Heart right ventricle (tissue), 16 donors: ENCODE measurements around the gene KCTD19. TPM values are rescaled to one million over a fixed set of nuclear protein-coding genes. Genes with fewer than 3 reads are reported as not detected.

Experiments used
- ATAC-seq, 8 donors: fragments of 200-7000 bp; cut with Tn5 transposase; one replicate each; pipeline ENCODE4 v1.9.1; 2020; ENCODE audit warnings: mild to moderate bottlenecking in 8 of 8, moderate library complexity in 8 of 8, moderate number of reproducible peaks in 1 of 8
- DNase-seq, 2 donors: peaks; one replicate each; pipeline ENCODE4 v3.0.0-alpha.2; 2020
- H3K27ac ChIP-seq, 10 donors: fragments of 200-600 bp; sonication (generic) in 2 of 10; one replicate each; pipeline versions ENCODE4 v1.5.0 to v1.8.0; 2020 to 2022; ENCODE audit warnings: mild to moderate bottlenecking in 3 of 10
- H3K27me3 ChIP-seq, 7 donors: fragments of 200-600 bp; one replicate each; pipeline ENCODE4 v1.8.0; 2021 to 2022; ENCODE audit warnings: mild to moderate bottlenecking in 2 of 7
- H3K36me3 ChIP-seq, 9 donors: fragments of 200-600 bp; sonication (generic) in 1 of 9; one replicate each; pipeline versions ENCODE4 v1.5.0 to v1.8.0; 2020 to 2022; ENCODE audit warnings: mild to moderate bottlenecking in 2 of 9
- H3K4me1 ChIP-seq, 9 donors: fragments of 200-600 bp; sonication (generic) in 1 of 9; one replicate each; pipeline versions ENCODE4 v1.5.0 to v1.8.0; 2020 to 2022; ENCODE audit warnings: mild to moderate bottlenecking in 4 of 9
- H3K4me3 ChIP-seq, 10 donors: fragments of 200-600 bp; sonication (generic) in 2 of 10; one replicate each; pipeline versions ENCODE4 v1.5.0 to v1.8.0; 2020 to 2022; ENCODE audit warnings: mild to moderate bottlenecking in 7 of 10, moderate library complexity in 2 of 10
- H3K9me3 ChIP-seq, 11 donors: fragments of 200-600 bp in 10 of 11; sonication (generic) in 2 of 11; one replicate each; pipeline versions ENCODE4 v1.5.0 to v1.8.0; 2013 to 2022; ENCODE audit warnings: mild to moderate bottlenecking in 2 of 11, control low read depth in 1 of 11, moderate library complexity in 1 of 11
- CTCF ChIP-seq, 9 donors: fragments of 200-600 bp; sonication (generic) in 2 of 9; IDR thresholded peaks; one replicate each; pipeline versions ENCODE4 v1.5.0 to v1.8.0; 2021 to 2022; ENCODE audit warnings: antibody characterized with exemption in 9 of 9, mild to moderate bottlenecking in 5 of 9, moderate library complexity in 1 of 9
- WGBS, 2 donors: extraction: QIAGEN DNeasy Blood & Tissue Kit; methylation state at CpG; one replicate each; pipeline ENCODE4 v1.1.7; 2013; ENCODE audit warnings: inconsistent platforms in 1 of 2; 5-methylcytosine and 5-hydroxymethylcytosine counted together
- intact Hi-C, 10 donors: fragments of 100-400 bp; cut with DNase I; formaldehyde crosslinking; loops; one replicate each; pipeline versions ENCODE4 v1.11.1 to v1.14.2; 2022
- polyA plus RNA-seq, 2 donors: library from polyadenylated mRNA; stranded (reverse); fragments of 200-250 nt; gene quantifications; one replicate each; pipeline ENCODE4 v1.2.3, GENCODE V29; 2013
- total RNA-seq, 10 donors: library from RNA; stranded (reverse); fragmentation: NEBNext Ultra II Directional in 3 of 10; extraction: Animal tissue kit (Norgen Biotek cat#: 25700) in 3 of 10; gene quantifications; one replicate each; pipeline versions ENCODE4 v1.2.1 to v1.2.4, GENCODE V29; 2021 to 2023
- donor health status: Arrhythmogenic right ventricular cardiomyopathy.
- donor health status: ischemic (EF 13 %, LVEDD 7.1; RV severe dilation, severe dysfunction).
- donor health status: healthy with polysubstance abuse.
- donor health status: DM: no; HTN: yes; CAD: no.
- donor health status: DM: no; HTN: no; CAD: no.
- donor health status: ischemic (EF 25% LVEDD 6.9; RV normal size, moderate dysfunction).
- donor health status: ischemic (EF 25% LVEDD 5.7; RV mildly dilated, moderate dysfunction).
- donor health status: healthy.
- donor health status: DM: yes; HTN: yes; CAD: no.
- donor health status: Ischemic cardiomyopathy.
- donor health status: ischemic (EF 35%, LVEDD 5.7; RV mildly dilated, moderate dysfunction).
- donor health status: nonischemic (EF 11% LVEDD 7.7; RV severe dilation, severe dysfunction).
- donor health status: DM: yes; HTN: yes; CAD: no.
- donor health status: PGD.
- donor health status: ischemic (EF 29% LVEDD 5.4; RV normal size, mild dysfunction).
- donor health status: nonischemic (EF 23%, LVEDD 6.1; RV moderate dilation, normal function).

KCTD19 gene
- total and polyA plus RNA-seq, 12 donors, result 0.01 to 0.22 TPM; not detected in 10

DNA sequence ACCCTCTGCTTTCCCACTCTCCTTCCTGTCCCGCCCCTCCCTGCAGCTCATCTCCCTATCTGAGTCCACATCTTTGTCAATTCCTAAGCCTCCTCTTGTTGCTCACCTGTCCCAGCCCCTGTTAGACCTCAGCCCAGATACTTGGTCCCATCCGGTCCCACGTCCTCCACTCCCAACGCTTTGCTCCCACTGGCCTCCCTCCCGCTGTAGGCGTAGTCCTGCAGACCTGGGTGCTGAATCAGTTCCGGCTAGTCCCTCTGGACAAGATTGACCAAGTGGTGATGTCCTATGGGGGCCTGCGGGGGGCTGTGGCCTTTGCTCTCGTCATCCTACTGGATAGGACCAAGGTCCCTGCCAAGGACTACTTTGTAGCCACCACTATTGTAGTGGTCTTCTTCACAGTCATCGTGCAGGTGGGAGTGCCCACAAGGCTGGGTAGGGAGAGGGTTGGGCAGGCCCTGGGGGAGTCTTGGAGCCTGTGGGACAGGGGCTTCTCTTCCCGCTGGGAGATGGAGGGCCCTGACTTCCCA lies 69.8 kb downstream of the KCTD19 start:
- DNase-seq, result no peak
- 89 to 97% methylated on average over 11 of the region's 11 CpGs for WGBS, 2 donors
- TF ChIP-seq CTCF (IDR thresholded peaks at IDR 0.05), result no peak
- H3K9me3 ChIP-seq, result no peaks in the 10 kb centered on the region
- intact Hi-C loops, result no loop called here
- no peak overlapping the region for H3K27ac ChIP-seq
- H3K27me3 ChIP-seq, result no peaks in the 10 kb centered on the region
- no peaks in the 10 kb centered on the region for H3K36me3 ChIP-seq
- no peak overlapping the region for H3K4me3 ChIP-seq
- no peak for ATAC-seq
- peaks cover 0 to 8% (median 0%) of the 10 kb centered on the region in 9 donors for H3K4me1 ChIP-seq

- Histone ChIP-seq H3K36me3 (no peaks in the 10 kb centered on the region), H3K4me1 (peaks cover 0 to 3% (median 0%) of the 10 kb centered on the region in 9 donors), H3K4me3 (no peak overlapping the region), H3K27ac (no peak overlapping the region), H3K27me3 (peaks cover 0 to 5% (median 0%) of the 10 kb centered on the region in 7 donors), H3K9me3 (no peaks in the 10 kb centered on the region)
- TF ChIP-seq CTCF (IDR thresholded peaks at IDR 0.05), result no peak
- intact Hi-C loops, result no loop called here
- ATAC-seq (no peak), DNase-seq (no peak)
- 94% methylated on average over 17 of the region's 17 CpGs for WGBS, 2 donors
Observed at GRCh38 chr16:67255553-67256221, 70.9 kb downstream of the KCTD19 start.

- TF ChIP-seq CTCF (IDR thresholded peaks at IDR 0.05), result no peak
- no peak for DNase-seq
- Histone ChIP-seq H3K4me3 (no peak overlapping the region), H3K27ac (no peak overlapping the region), H3K4me1 (peaks cover 0 to 4% (median 0%) of the 10 kb centered on the region in 9 donors), H3K9me3 (no peaks in the 10 kb centered on the region), H3K36me3 (no peaks in the 10 kb centered on the region), H3K27me3 (peaks cover 0 to 12% (median 0%) of the 10 kb centered on the region in 7 donors)
- ATAC-seq, result peak in 5 of 8 donors; percentile 23 to 48 (median 32)
- WGBS, 2 donors, result 73 to 74% methylated on average over 18 of the region's 18 CpGs
- intact Hi-C loops, result no loop called here
Observed at GRCh38 chr16:67254801-67255552, 71.6 kb downstream of the KCTD19 start.

- ATAC-seq, result no peak
Observed at GRCh38 chr16:67252609-67253497, 73.7 kb downstream of the KCTD19 start.

More at GRCh38 chr16:67252609-67253497, 73.7 kb downstream of the KCTD19 start:
- Histone ChIP-seq H3K4me3 (no peak overlapping the region), H3K4me1 (peaks cover 3 to 23% (median 14%) of the 10 kb centered on the region in 9 donors), H3K36me3 (no peaks in the 10 kb centered on the region), H3K9me3 (no peaks in the 10 kb centered on the region), H3K27me3 (peaks cover 0 to 33% (median 0%) of the 10 kb centered on the region in 7 donors), H3K27ac (no peak overlapping the region)
- intact Hi-C loops, result no loop called here
- no peak for TF ChIP-seq CTCF (IDR thresholded peaks at IDR 0.05)
- DNase-seq, result no peak
- 96 to 97% methylated on average over 4 of the region's 4 CpGs for WGBS, 2 donors
